Ishikawa (cell line): Measurements from ENCODE around the gene TLR2.

Experiments
- CEBPB ChIP-seq: IDR thresholded peaks from 2 replicates; pipeline ENCODE4 v1.6.1; 2012
- CREB1 ChIP-seq: IDR thresholded peaks from 2 replicates; pipeline ENCODE4 v1.6.1; 2012; ENCODE audit warnings: low read depth
- EGR1 ChIP-seq: IDR thresholded peaks from 2 replicates; pipeline ENCODE4 v1.6.1; 2012
- EP300 ChIP-seq: IDR thresholded peaks from 2 replicates; pipeline ENCODE4 v1.6.1; 2012; ENCODE audit warnings: borderline replicate concordance
- FOXM1 ChIP-seq: IDR thresholded peaks from 2 replicates; pipeline ENCODE4 v1.6.1; 2012; ENCODE audit warnings: low read depth, borderline replicate concordance
- NFIC ChIP-seq: IDR thresholded peaks from 2 replicates; pipeline ENCODE4 v1.6.1; 2012
- RAD21 ChIP-seq: IDR thresholded peaks from 2 replicates; pipeline ENCODE4 v1.6.1; 2012; ENCODE audit warnings: low read depth
- TAF1 ChIP-seq: IDR thresholded peaks from 2 replicates; pipeline ENCODE4 v1.6.1; 2012; ENCODE audit warnings: low read depth, mild to moderate bottlenecking
- TCF12 ChIP-seq: IDR thresholded peaks from 2 replicates; pipeline ENCODE4 v1.6.1; 2012; ENCODE audit warnings: low read depth
- TEAD4 ChIP-seq: IDR thresholded peaks from 2 replicates; pipeline ENCODE4 v1.6.1; 2012
- YY1 ChIP-seq: IDR thresholded peaks from 2 replicates; pipeline ENCODE4 v1.6.1; 2012; ENCODE audit warnings: low read depth
- ZBTB7A ChIP-seq: IDR thresholded peaks from 2 replicates; pipeline ENCODE4 v1.6.1; 2012; ENCODE audit warnings: low read depth
- TF ChIP-seq, protein P1 (sequence below): IDR thresholded peaks from 2 replicates; pipeline ENCODE4 v1.6.1; 2012
- TF ChIP-seq, protein P2 (sequence below): IDR thresholded peaks from 2 replicates; pipeline ENCODE4 v1.6.1; 2012; ENCODE audit warnings: low read depth, mild to moderate bottlenecking
- TF ChIP-seq, protein P3 (sequence below): IDR thresholded peaks from 2 replicates; pipeline ENCODE4 v1.6.1; 2012

The TLR2 gene

DNA sequence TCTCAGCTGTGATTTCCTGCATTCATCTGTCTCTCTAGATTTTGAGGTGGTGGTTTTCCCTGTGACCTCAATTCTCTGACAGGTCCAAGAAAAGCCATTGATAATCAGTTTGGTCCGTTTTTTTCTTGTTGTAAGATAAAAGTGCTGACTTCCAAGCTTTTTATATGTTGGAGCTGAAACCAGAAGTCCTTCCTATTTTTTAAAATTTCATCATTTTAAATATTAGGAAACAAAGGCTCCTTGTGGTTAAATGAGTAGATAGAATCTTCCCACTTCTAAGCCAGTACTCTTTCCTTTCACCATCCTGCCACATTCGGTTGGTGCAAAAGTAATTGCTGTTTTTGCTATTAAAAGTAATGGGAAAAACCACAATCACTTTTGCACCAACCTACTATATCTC lies 57.5 kb downstream of the TLR2 start:
- TF ChIP-seq, protein P1, sequence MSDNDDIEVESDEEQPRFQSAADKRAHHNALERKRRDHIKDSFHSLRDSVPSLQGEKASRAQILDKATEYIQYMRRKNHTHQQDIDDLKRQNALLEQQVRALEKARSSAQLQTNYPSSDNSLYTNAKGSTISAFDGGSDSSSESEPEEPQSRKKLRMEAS, result no peak
- TF ChIP-seq, protein P2, sequence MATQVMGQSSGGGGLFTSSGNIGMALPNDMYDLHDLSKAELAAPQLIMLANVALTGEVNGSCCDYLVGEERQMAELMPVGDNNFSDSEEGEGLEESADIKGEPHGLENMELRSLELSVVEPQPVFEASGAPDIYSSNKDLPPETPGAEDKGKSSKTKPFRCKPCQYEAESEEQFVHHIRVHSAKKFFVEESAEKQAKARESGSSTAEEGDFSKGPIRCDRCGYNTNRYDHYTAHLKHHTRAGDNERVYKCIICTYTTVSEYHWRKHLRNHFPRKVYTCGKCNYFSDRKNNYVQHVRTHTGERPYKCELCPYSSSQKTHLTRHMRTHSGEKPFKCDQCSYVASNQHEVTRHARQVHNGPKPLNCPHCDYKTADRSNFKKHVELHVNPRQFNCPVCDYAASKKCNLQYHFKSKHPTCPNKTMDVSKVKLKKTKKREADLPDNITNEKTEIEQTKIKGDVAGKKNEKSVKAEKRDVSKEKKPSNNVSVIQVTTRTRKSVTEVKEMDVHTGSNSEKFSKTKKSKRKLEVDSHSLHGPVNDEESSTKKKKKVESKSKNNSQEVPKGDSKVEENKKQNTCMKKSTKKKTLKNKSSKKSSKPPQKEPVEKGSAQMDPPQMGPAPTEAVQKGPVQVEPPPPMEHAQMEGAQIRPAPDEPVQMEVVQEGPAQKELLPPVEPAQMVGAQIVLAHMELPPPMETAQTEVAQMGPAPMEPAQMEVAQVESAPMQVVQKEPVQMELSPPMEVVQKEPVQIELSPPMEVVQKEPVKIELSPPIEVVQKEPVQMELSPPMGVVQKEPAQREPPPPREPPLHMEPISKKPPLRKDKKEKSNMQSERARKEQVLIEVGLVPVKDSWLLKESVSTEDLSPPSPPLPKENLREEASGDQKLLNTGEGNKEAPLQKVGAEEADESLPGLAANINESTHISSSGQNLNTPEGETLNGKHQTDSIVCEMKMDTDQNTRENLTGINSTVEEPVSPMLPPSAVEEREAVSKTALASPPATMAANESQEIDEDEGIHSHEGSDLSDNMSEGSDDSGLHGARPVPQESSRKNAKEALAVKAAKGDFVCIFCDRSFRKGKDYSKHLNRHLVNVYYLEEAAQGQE, result no peak
- TF ChIP-seq TEAD4 (no peak), YY1 (no peak), RAD21 (no peak), EGR1 (no peak), ZBTB7A (no peak)
- TF ChIP-seq, protein P3, sequence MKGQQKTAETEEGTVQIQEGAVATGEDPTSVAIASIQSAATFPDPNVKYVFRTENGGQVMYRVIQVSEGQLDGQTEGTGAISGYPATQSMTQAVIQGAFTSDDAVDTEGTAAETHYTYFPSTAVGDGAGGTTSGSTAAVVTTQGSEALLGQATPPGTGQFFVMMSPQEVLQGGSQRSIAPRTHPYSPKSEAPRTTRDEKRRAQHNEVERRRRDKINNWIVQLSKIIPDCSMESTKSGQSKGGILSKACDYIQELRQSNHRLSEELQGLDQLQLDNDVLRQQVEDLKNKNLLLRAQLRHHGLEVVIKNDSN, result no peak

DNA sequence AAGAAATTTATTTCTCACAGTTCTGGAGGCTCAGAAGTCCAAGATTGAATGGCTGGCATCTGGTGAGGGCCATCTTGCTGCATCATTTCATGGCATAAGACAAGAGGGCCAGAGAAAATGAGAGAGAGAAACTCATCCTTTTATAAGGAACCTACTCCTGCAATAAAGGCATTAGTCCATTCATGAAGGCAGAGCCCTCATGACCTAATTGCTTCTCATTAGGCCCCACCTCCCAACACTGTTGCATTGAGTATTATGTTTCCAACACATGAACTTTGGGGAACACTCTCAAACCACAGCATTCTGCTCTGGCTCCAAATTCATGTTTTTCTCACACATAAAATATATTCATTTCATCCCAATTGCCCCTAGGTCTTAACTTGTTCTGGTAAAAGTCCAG lies 61.6 kb downstream of the TLR2 start:
- no peak for TF ChIP-seq EGR1
- TF ChIP-seq ZBTB7A, result no peak
- TF ChIP-seq, protein P3, result no peak
- no peak for TF ChIP-seq CREB1
- no peak for TF ChIP-seq TCF12
- no peak for TF ChIP-seq TEAD4
- TF ChIP-seq, protein P1, result no peak
- no peak for TF ChIP-seq FOXM1
- no peak for TF ChIP-seq RAD21

DNA sequence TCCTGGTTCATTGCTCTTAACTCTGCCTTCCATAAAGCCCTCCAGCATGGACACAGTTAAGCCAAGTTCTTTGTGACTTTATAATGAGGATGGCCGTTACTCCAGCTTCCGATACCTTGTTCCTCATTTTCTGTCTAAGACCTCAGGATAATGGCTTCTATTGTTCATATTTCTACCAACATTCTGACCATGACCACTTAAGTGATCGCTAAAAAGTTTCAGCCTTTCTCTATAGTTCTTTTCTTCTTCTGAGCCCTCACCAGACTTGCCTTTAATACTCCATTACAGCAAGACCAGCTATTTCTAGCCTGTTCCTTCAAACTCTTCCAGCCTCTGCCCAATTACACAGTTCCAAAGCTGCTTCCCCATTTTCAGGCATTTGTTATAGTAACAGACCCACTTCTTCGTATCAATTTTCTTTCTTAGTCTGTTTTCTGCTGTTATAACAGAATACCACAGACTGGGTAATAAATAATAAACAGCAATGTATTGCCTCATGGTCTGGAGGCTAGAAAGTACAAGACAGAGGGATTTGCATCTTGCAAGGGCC lies 63.4 kb downstream of the TLR2 start:
- TF ChIP-seq NFIC (no peak), FOXM1 (no peak), RAD21 (no peak), TAF1 (no peak), YY1 (no peak)
- TF ChIP-seq, protein P3, result no peak

DNA sequence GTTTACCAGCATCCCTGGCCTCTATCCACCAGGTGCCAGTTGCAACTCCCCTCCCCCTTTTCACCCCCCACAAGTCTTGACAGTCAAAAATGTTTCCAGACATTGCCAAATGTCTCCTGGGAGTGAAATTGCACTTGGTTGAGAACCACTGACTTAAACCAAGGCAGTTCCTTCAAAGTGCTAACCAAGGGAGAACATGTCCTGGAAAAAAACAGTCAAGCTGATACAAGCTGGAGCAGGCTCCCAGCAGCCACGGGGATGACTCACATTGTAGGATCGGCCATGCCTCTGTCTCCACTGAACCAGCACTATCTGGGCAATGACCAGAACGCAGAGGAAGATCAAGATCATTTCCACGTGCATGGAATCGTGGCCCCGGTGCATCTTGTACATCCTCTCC lies 64.3 kb downstream of the TLR2 start:
- TF ChIP-seq FOXM1 (no peak), EP300 (no peak), NFIC (no peak), CEBPB (no peak), RAD21 (no peak), TEAD4 (no peak), TCF12 (no peak), CREB1 (no peak), YY1 (no peak)
- TF ChIP-seq, protein P1, result no peak
- TF ChIP-seq, protein P2, result no peak

DNA sequence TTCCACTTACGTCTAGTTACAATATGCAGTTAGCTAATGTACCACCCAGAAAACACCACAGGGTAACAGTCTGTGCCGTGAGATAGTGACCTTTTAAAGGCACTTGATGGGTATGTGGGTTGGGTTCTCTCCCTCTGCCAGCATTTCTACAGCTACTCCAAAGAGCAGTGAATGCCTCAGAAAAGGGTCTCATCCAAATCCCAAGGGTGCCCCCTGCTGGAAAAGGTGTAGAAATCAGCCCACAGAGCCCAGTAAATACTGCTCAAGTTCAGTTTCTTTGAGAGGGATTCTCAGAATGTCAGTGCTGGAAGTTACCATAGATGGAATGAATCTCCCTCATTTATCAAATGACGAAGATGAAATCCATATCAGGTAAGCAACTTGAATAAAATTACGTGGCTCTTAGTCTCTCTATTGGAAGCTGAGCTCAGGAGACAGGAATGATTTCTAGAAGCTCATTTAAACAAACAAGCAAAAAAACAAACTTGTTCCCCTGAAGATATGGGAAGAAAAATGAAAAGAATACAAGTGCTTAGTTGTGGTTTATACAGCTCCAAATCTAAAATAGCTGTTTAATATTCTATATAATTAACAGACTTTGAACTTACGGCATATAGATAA lies 66.2 kb downstream of the TLR2 start:
- no peak for TF ChIP-seq CEBPB
- peak; percentile 87 for TF ChIP-seq RAD21
- no peak for TF ChIP-seq EP300
- no peak for TF ChIP-seq ZBTB7A

DNA sequence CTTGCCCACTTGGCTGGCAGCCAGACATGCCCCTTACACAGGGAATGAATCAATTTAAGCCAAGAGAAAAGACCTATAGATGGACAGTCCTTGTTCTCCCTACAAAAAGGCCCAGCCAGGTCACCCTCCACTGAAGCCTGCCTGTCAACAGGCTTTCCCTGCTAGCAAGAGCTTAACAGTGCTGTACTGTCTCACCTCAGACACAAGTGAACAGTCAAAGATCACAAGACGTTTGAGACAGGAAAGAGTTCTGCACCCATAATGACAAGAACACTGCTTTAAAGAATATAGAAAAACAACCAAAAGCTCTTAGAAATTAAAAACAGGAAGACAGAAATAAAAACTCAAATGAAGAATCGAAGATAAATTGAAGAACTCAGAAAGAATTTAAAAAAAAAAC lies 71.1 kb downstream of the TLR2 start:
- TF ChIP-seq, protein P3, result no peak
- TF ChIP-seq NFIC (no peak), ZBTB7A (no peak), RAD21 (no peak), EGR1 (no peak), FOXM1 (no peak), YY1 (no peak), TEAD4 (no peak), CREB1 (no peak), CEBPB (no peak)
- TF ChIP-seq, protein P1, result no peak
- TF ChIP-seq, protein P2, result no peak
